HG03457 (cell line): ENCODE measurements around the gene PDF.
A peak's percentile ranks its signal among the peaks of the same experiment; 100 is the strongest.
"Not testable (repeated sequence)": the region's sequence is repeated elsewhere in the genome, so short reads cannot be mapped to it uniquely, and the experiment has no call there.

Experiments used
- ATAC-seq: cut with Tn5 transposase; IDR thresholded peaks from one replicate; pipeline ENCODE4 v1.9.1; 2021; ENCODE audit warnings: moderate number of reproducible peaks; ENCODE audit not compliant: unreplicated experiment

The PDF gene

DNA sequence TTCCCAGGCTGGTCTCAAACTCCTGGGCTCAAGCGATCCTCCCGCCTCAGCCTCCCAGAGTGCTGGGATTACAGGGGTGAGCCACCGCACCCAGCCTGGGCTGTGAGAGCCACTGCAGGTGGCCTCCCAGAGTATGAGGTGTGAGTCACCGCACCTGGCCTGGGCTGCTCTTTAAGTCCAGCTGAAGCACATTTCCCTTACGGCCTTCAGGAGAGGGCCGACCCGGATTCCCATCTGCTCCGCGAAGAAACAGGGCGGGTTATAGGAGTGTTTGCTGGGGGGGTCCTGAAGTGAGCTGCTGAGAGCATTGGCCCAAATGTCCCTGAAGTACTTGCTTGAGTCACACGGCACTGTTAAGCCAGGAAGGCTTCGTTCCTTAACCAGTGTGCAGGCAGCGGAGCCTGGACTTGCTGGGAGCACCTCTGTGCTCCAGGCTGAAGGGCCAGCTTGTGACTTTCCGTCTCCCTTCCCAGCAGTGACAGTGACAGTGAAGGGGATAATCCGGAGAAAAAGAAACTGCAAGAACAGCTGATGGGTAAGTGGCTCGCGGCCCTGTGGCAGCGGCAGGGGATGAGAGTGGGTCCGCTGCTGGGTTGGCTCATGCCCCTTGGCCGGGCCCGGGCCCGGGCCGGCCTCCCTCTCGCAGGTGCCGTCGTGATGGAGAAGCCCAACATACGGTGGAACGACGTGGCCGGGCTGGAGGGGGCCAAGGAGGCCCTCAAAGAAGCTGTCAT, 12.0 kb downstream of the PDF start:
- ATAC-seq, result no peak

DNA sequence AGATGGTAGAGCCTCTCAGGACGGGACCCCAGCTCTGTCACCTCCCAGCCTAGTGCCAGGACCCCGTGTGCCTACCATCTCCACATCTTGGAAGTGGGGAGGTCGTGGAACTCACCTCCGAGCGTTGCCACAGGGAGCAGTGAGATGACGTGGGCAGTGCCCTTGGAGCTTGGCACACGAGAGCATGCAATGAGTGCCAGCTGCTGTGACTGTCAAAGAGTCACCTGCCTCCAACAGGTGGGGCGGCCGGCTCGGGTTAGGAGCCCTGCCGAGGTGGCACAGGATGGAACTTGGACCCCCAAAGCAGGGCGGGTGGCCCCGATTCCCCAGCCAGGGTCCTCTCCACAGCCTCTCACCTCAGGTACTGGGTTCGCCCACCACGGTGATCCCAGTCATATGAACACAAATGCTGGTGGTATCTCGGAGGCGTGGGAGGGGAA, 13.8 kb downstream of the PDF start:
- no peak for ATAC-seq

GRCh38 chr16:69315486-69316311, 14.7 kb downstream of the PDF start:
- ATAC-seq, result no peak

- no peak for ATAC-seq
Measured at GRCh38 chr16:69314534-69314933, 15.9 kb downstream of the PDF start.

GRCh38 chr16:69313469-69313868, 16.9 kb downstream of the PDF start:
- no peak for ATAC-seq

GRCh38 chr16:69311533-69312387, 18.6 kb downstream of the PDF start:
- ATAC-seq, result peak; percentile 34

DNA sequence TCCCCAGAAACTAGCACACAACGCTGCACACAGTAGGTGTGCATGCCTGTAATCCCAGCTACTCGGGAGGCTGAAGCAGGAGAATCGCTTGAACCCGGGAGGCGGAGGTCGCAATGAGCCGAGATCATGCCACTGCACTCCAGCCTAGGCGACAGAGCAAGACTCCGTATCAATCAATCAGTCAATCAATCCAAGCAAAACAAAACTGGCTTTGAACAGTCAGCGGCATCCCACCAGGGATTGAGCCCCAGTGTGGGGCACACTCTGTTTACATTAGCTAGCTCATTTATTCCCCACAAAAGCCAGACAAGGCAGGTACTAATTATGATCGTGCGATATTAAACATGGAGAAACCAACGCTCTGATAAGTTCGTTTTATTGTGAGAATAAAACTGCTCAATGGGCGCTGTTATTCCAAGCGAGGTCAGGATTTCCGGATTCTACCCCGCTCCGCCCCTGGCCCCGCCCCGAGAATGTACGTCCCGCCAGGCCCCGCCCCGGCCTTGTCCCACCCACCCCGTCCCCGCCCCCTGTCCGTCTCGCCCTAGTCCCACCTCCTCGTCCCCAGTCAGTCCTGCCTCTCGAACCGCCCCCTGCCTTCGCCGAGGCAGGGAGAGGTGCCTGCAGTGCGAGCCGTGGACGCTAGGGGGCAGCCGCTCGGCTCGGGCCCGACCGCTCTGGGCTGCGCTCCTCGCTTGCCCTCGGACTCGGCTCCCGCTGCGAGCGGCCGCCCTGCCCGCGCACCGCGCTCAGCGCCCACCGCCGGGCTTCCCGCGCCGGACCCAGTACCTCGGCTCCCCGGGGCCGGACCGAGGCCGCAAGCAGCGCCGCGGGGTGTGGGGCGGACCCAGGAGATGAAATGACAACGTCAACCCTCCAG, 19.5 kb downstream of the PDF start, which contains the start of gene VPS4A:
TSS of gene VPS4A (plus strand) at position 698 of the 880 bp plus-strand sequence. CDS start at position 860, 162 bp downstream.
- ATAC-seq, result peak; percentile 95

GRCh38 chr16:69309316-69309715, 21.1 kb downstream of the PDF start:
- ATAC-seq, result no peak

DNA sequence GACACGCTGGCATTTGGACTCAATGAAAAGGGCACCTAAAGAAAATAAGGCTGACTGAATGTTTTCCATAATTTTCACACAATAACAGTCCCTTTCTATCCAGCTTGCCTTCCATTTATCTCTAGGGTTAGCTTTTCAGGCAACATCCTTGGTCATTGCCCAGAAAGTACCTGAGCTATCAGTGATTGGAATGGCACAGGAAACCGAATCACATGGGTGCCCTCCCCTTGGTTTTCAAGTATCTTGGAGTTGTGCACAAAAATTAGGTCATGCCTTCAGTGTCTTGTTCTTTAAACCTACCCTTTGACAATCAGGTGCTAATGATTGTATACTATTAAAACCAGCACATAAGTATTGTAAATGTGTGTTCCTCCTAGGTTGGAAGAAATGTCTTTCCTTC, 22.5 kb downstream of the PDF start:
- no peak for ATAC-seq

DNA sequence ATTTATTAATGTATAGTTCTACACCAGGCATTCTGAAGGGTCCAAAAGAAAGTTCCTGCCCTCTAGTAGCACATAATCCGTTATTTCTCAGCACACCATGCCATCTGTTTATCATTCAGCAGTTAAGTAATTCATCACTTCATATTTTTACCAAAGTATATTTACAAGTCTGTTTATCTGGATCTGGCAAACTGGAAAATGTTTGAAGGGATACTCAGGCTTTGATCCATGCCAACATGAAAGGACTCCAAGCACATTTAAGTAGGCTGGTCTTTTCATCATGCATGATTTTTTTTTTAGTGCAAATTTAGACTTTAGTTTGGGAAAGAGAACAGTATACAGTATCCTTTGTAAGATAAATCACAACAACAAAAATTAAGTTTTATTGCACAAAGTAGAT, 23.3 kb downstream of the PDF start:
- ATAC-seq, result no peak

GRCh38 chr16:69306031-69306430, 24.4 kb downstream of the PDF start:
- no peak for ATAC-seq

DNA sequence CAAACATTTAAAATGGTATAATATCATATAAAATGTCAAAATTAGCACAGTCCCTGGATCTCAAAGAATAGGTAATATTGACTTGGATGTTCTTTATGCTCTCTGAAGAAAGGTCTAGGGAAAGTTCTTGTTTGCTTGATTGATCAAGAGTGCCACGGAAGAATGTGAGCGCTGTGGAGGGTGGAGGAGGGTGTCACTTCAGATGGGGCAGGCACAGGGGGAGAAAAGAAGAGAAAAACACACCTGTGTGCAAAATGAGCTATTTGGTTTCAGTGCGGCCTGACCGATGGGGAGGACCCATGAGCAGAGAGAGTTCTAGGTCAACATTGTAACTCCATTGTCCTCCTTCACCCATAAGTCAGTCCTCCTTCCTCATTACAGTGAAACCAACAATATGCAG, 28.1 kb downstream of the PDF start:
- ATAC-seq, result no peak

DNA sequence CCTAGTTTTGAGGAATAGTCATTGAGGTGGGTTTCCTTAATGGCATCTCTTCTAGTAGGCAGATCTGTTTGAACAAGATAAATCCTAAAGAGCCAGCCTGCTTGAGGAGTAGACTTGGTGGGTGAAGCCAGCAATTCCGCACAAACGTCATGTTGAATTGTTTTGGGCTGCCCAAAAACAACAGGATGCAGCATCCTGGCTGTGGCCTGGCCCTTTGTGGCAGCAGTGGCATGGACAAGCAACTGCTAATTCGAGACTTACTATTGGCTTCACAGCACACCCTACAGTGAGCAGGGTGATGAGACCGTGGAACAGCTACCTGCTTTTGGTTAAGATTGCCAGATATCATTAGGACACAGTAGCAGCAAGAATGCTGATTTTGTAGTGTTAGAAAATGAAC, 28.5 kb downstream of the PDF start:
- ATAC-seq, result no peak

- no peak for ATAC-seq
Measured at GRCh38 chr16:69301187-69301586, 29.2 kb downstream of the PDF start.

DNA sequence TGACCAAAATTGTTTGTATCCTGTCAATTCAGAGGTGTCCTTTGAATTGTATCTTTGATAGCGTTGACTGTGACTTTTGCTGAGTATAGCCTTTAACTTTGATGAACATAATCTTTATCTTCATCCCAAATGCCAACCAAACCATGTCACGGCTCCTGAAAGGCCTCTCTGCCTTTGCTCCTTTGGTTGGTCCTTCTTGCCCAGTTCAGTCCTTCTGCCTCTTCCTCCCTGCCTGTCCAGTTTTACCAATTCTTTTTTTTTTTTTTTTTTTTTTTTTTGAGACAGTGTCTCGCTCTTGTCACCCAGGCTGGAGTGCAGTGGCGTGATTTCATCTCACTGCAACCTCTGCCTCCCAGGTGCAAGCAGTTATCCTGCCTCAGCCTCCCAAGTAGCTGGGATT, 32.1 kb downstream of the PDF start:
- no peak for ATAC-seq

DNA sequence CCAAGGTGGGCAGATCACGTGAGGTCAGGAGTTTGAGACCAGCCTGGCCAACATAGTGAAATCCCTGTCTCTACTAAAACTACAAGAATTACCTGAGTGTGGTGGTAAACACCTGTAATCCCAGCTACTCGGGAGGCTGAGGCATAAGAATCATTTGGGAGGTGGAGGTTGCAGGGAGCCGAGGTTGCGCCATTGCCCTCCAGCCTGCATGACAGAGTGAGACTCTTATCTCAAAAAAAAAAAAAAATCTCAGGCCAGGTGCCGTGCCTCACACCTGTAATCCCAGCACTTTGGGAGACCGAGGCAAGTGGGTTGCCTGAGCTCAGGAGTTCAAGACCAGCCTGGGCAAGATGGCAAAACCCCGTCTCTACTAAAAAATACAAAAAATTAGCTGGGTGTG, 33.6 kb downstream of the PDF start:
- ATAC-seq, result not testable (repeated sequence)

DNA sequence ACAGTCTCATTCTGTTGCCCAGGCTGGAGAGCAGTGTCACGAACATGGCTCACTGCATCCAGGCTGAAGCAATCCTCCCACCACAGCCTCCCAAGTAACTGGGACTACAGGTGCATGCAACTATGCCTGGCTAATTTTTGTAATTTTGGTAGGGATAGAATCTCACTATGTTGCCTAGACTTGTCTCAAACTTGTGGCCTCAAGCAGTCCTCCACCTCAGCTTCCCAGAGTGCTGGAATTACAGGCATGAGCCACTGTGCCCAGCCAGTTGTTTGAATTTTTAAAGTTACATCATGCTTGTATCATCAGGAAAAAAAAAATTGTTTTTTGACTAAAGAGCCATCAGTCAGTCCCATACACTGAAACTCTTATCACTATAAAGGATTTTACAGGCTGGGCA, 36.3 kb downstream of the PDF start:
- ATAC-seq, result no peak

DNA sequence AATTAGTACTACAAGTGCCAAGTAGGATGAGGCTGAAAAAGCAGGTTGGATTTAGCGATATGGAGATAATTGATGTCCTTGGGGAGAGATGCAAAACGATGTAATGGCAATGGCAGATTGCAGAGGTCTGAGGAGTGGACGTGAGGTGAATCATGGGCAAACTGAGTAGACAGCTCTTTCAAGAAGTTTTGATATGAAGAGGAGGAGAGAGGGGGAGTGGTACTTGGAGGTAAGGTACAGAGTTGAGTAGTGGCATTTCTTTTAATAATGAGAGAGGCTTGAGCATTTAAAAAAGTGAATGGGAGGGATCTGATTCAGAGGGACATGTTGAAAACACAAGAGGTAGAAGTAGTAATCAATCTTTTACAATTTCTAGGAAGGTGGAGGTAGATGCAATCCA, 37.0 kb downstream of the PDF start:
- ATAC-seq, result no peak

DNA sequence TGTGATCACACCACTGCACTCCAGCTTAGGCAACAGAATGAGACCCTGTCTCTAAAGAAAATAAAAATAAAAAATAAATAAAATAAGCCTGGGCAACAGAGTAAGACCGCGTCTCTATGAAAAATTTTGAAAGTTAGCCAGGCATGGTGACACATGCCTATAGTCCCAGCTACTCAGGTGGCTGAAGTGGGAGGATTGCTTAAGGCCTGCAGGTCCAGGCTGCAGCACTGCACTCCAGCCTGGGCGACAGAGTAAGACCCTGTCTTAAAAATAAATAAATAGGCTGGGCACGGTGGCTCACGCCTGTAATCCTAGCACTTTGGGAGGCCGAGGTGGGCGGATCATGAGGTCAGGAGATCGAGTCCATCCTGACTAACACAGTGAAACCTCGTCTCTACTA, 38.7 kb downstream of the PDF start:
- ATAC-seq, result not testable (repeated sequence)
